Measurements from ENCODE around the gene PNMA1.

PNMA1 gene

GRCh38 chr14:73718418-73719251, 4.5 kb upstream of the PNMA1 start:
- Histone ChIP-seq H3K36me3 (ENCODE audit: control insufficient read depth in 1 of 2, insufficient read depth in 2 of 2, low read depth in 1 of 2, low read length in 2 of 2) (peaks cover 52 to 70% of the 10 kb centered on the region in 2 experiments), H3K79me1 (replicated peaks; ENCODE audit: low read length, poor library complexity, severe bottlenecking) (peaks cover 29% of the 10 kb centered on the region), H3K4me2 (ENCODE audit: low read length, poor library complexity, severe bottlenecking) (no peak overlapping the region), H3K4me1 (ENCODE audit: control insufficient read depth, insufficient read depth, low read depth, low read length) (peaks cover 31% of the 10 kb centered on the region), H4K91ac (ENCODE audit: low read length) (no peak overlapping the region), H3K18ac (ENCODE audit: low read depth in 1 of 2, low read length in 2 of 2) (no peak overlapping the region), H2BK12ac (ENCODE audit: low read length in 2 of 2) (peak overlapping the region in 1 of 2 experiments; percentile 6), H4K8ac (ENCODE audit: low read length) (no peak overlapping the region), H3K27ac (ENCODE audit: low read length, poor library complexity, severe bottlenecking) (peak overlapping the region; percentile 17), H3K23ac (ENCODE audit: low read length in 2 of 2) (no peak overlapping the region), H3K27me3 (ENCODE audit: control insufficient read depth in 1 of 2, insufficient read depth in 1 of 2, low read length in 2 of 2) (no peaks in the 10 kb centered on the region), H3K4ac (ENCODE audit: low read depth in 1 of 2, low read length in 2 of 2) (no peak overlapping the region), H3K9ac (ENCODE audit: low read length) (no peak overlapping the region), H2AK5ac (ENCODE audit: low read length, severe bottlenecking) (no peak overlapping the region), H2BK15ac (ENCODE audit: low read depth, poor library complexity, severe bottlenecking) (peak overlapping the region; percentile 46), H2AFZ (ENCODE audit: low read depth, low read length) (no peak overlapping the region), H3K14ac (ENCODE audit: low read length in 2 of 2) (no peak overlapping the region), H2BK5ac (ENCODE audit: low read depth, low read length, poor library complexity, severe bottlenecking) (no peak overlapping the region), H3K9me3 (ENCODE audit: control insufficient read depth, low read length) (no peaks in the 10 kb centered on the region), H2BK120ac (ENCODE audit: low read depth, low read length) (no peak overlapping the region), H3K4me3 (ENCODE audit: insufficient read depth in 1 of 2, low read depth in 1 of 2, low read length in 2 of 2) (no peak overlapping the region)
- no peak for DNase-seq
- 71% methylated on average over 53 of the region's 55 CpGs for WGBS

DNA sequence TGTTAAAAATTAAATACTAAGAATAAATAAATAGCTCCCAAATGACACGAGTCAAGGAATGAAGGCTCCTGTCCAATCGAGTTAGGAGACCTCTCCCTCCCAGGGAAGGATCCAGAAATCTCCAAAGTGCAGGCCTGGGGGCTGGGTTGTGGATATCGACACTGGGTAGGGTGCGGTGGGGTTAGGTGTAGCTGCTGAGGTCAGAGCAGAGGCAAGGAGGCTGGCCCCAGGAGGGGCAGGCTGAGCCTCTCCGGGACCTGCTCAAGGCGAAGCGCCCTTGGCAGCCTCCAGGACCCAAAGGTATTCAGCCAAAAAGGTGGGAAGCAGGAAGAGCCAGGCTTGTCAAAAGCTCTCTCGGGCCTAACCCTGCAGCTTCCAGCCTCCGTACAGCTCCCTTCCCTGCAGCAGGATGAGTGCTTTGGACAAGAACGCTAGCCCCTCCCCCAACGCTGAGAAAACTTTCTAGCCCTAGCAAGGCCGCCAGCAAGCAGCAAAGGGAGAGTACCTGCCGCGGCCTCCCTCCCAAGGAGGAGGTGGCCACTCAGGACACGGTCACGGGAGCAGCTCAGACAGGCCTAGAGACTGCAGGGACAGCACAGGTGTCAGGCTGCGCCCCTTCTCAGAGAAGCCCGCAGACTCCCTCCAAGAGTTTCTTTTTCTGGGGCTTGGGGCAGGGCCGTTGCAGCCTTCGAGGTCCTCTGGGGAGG, 3.7 kb upstream of the PNMA1 start:
- Histone ChIP-seq H3K27ac (ENCODE audit: low read length, poor library complexity, severe bottlenecking) (peak overlapping the region; percentile 17), H3K14ac (ENCODE audit: low read length in 2 of 2) (no peak overlapping the region), H2AK5ac (ENCODE audit: low read length, severe bottlenecking) (no peak overlapping the region), H3K9ac (ENCODE audit: low read length) (peak overlapping the region; percentile 29), H2BK5ac (ENCODE audit: low read depth, low read length, poor library complexity, severe bottlenecking) (no peak overlapping the region), H4K91ac (ENCODE audit: low read length) (peak overlapping the region; percentile 29), H3K4me3 (ENCODE audit: insufficient read depth in 1 of 2, low read depth in 1 of 2, low read length in 2 of 2) (no peak overlapping the region), H3K23ac (ENCODE audit: low read length in 2 of 2) (no peak overlapping the region), H3K79me1 (replicated peaks; ENCODE audit: low read length, poor library complexity, severe bottlenecking) (peaks cover 29% of the 10 kb centered on the region), H2BK12ac (ENCODE audit: low read length in 2 of 2) (no peak overlapping the region), H2AFZ (ENCODE audit: low read depth, low read length) (no peak overlapping the region), H3K4ac (ENCODE audit: low read depth in 1 of 2, low read length in 2 of 2) (peak overlapping the region in 1 of 2 experiments; percentile 16), H3K36me3 (ENCODE audit: control insufficient read depth in 1 of 2, insufficient read depth in 2 of 2, low read depth in 1 of 2, low read length in 2 of 2) (peaks cover 52 to 68% of the 10 kb centered on the region in 2 experiments), H4K8ac (ENCODE audit: low read length) (no peak overlapping the region), H2BK120ac (ENCODE audit: low read depth, low read length) (no peak overlapping the region), H3K4me1 (ENCODE audit: control insufficient read depth, insufficient read depth, low read depth, low read length) (peaks cover 28% of the 10 kb centered on the region), H2BK15ac (ENCODE audit: low read depth, poor library complexity, severe bottlenecking) (peak overlapping the region; percentile 68), H3K9me3 (ENCODE audit: control insufficient read depth, low read length) (no peaks in the 10 kb centered on the region), H3K27me3 (ENCODE audit: control insufficient read depth in 1 of 2, insufficient read depth in 1 of 2, low read length in 2 of 2) (no peaks in the 10 kb centered on the region), H3K18ac (ENCODE audit: low read depth in 1 of 2, low read length in 2 of 2) (no peak overlapping the region), H3K4me2 (ENCODE audit: low read length, poor library complexity, severe bottlenecking) (no peak overlapping the region)
- 82% methylated on average over 20 of the region's 20 CpGs for WGBS
- DNase-seq: no peak

GRCh38 chr14:73717266-73717665, 3.1 kb upstream of the PNMA1 start:
- H2AFZ ChIP-seq (ENCODE audit: low read depth, low read length): no peak overlapping the region
- no peak overlapping the region for H3K4me2 ChIP-seq (ENCODE audit: low read length, poor library complexity, severe bottlenecking)
- no peak overlapping the region for H3K4me3 ChIP-seq (ENCODE audit: insufficient read depth in 1 of 2, low read depth in 1 of 2, low read length in 2 of 2)
- peaks cover 25% of the 10 kb centered on the region for H3K79me1 ChIP-seq (replicated peaks; ENCODE audit: low read length, poor library complexity, severe bottlenecking)
- no peak for DNase-seq
- H2BK15ac ChIP-seq (ENCODE audit: low read depth, poor library complexity, severe bottlenecking): no peak overlapping the region
- H3K27me3 ChIP-seq (ENCODE audit: control insufficient read depth in 1 of 2, insufficient read depth in 1 of 2, low read length in 2 of 2): no peaks in the 10 kb centered on the region
- 89% methylated on average over 1 of the region's 3 CpGs for WGBS
- H3K14ac ChIP-seq (ENCODE audit: low read length in 2 of 2): no peak overlapping the region
- H2BK12ac ChIP-seq (ENCODE audit: low read length in 2 of 2): no peak overlapping the region
- H4K8ac ChIP-seq (ENCODE audit: low read length): no peak overlapping the region
- no peak overlapping the region for H3K4ac ChIP-seq (ENCODE audit: low read depth in 1 of 2, low read length in 2 of 2)
- H2BK120ac ChIP-seq (ENCODE audit: low read depth, low read length): no peak overlapping the region
- H3K23ac ChIP-seq (ENCODE audit: low read length in 2 of 2): no peak overlapping the region
- H2AK5ac ChIP-seq (ENCODE audit: low read length, severe bottlenecking): no peak overlapping the region
- no peak overlapping the region for H3K27ac ChIP-seq (ENCODE audit: low read length, poor library complexity, severe bottlenecking)
- H4K91ac ChIP-seq (ENCODE audit: low read length): no peak overlapping the region
- H3K9ac ChIP-seq (ENCODE audit: low read length): peak overlapping the region; percentile 29
- H3K9me3 ChIP-seq (ENCODE audit: control insufficient read depth, low read length): no peaks in the 10 kb centered on the region
- no peak overlapping the region for H3K18ac ChIP-seq (ENCODE audit: low read depth in 1 of 2, low read length in 2 of 2)
- peaks cover 47 to 62% of the 10 kb centered on the region in 2 experiments for H3K36me3 ChIP-seq (ENCODE audit: control insufficient read depth in 1 of 2, insufficient read depth in 2 of 2, low read depth in 1 of 2, low read length in 2 of 2)
- no peak overlapping the region for H2BK5ac ChIP-seq (ENCODE audit: low read depth, low read length, poor library complexity, severe bottlenecking)
- H3K4me1 ChIP-seq (ENCODE audit: control insufficient read depth, insufficient read depth, low read depth, low read length): peaks cover 23% of the 10 kb centered on the region

- H2AK5ac ChIP-seq (ENCODE audit: low read length, severe bottlenecking): no peak overlapping the region
- H3K9ac ChIP-seq (ENCODE audit: low read length): peak overlapping the region; percentile 14
- no peak overlapping the region for H3K4ac ChIP-seq (ENCODE audit: low read depth in 1 of 2, low read length in 2 of 2)
- H3K14ac ChIP-seq (ENCODE audit: low read length in 2 of 2): no peak overlapping the region
- no peaks in the 10 kb centered on the region for H3K27me3 ChIP-seq (ENCODE audit: control insufficient read depth in 1 of 2, insufficient read depth in 1 of 2, low read length in 2 of 2)
- over 99% methylated on average over 4 of the region's 4 CpGs for WGBS
- H3K79me1 ChIP-seq (replicated peaks; ENCODE audit: low read length, poor library complexity, severe bottlenecking): peaks cover 16% of the 10 kb centered on the region
- H4K8ac ChIP-seq (ENCODE audit: low read length): no peak overlapping the region
- H2BK12ac ChIP-seq (ENCODE audit: low read length in 2 of 2): no peak overlapping the region
- H2BK5ac ChIP-seq (ENCODE audit: low read depth, low read length, poor library complexity, severe bottlenecking): no peak overlapping the region
- no peak overlapping the region for H3K4me3 ChIP-seq (ENCODE audit: insufficient read depth in 1 of 2, low read depth in 1 of 2, low read length in 2 of 2)
- DNase-seq: no peak
- H2BK120ac ChIP-seq (ENCODE audit: low read depth, low read length): no peak overlapping the region
- no peak overlapping the region for H3K4me2 ChIP-seq (ENCODE audit: low read length, poor library complexity, severe bottlenecking)
- H2AFZ ChIP-seq (ENCODE audit: low read depth, low read length): no peak overlapping the region
- H3K9me3 ChIP-seq (ENCODE audit: control insufficient read depth, low read length): no peaks in the 10 kb centered on the region
- no peak overlapping the region for H4K91ac ChIP-seq (ENCODE audit: low read length)
- H3K4me1 ChIP-seq (ENCODE audit: control insufficient read depth, insufficient read depth, low read depth, low read length): peaks cover 23% of the 10 kb centered on the region
- no peak overlapping the region for H2BK15ac ChIP-seq (ENCODE audit: low read depth, poor library complexity, severe bottlenecking)
- peaks cover 37 to 47% of the 10 kb centered on the region in 2 experiments for H3K36me3 ChIP-seq (ENCODE audit: control insufficient read depth in 1 of 2, insufficient read depth in 2 of 2, low read depth in 1 of 2, low read length in 2 of 2)
- H3K23ac ChIP-seq (ENCODE audit: low read length in 2 of 2): no peak overlapping the region
- H3K27ac ChIP-seq (ENCODE audit: low read length, poor library complexity, severe bottlenecking): no peak overlapping the region
- H3K18ac ChIP-seq (ENCODE audit: low read depth in 1 of 2, low read length in 2 of 2): no peak overlapping the region
These were observed 1.5 kb upstream of the PNMA1 start for GRCh38 chr14:73715707-73716106.

Data from mesenchymal stem cell (in vitro differentiated cells and primary cell).